MM.1S (cell line): Measurements from ENCODE around the gene COL6A1.

ENCODE experiments used
- EZH2 ChIP-seq: fragments of 300-600 bp; sonication (generic); optimal IDR thresholded peaks from 2 replicates; pipeline ENCODE3; 2017; ENCODE audit warnings: low read depth, mild to moderate bottlenecking, antibody characterized with exemption, low read length, mixed read lengths
- TF ChIP-seq, protein P1 (sequence below): fragments of 300-600 bp; sonication (generic); IDR thresholded peaks from 2 replicates; pipeline ENCODE4 v1.5.1; 2016; ENCODE audit warnings: antibody characterized with exemption, low read length, mixed read lengths

DNA sequence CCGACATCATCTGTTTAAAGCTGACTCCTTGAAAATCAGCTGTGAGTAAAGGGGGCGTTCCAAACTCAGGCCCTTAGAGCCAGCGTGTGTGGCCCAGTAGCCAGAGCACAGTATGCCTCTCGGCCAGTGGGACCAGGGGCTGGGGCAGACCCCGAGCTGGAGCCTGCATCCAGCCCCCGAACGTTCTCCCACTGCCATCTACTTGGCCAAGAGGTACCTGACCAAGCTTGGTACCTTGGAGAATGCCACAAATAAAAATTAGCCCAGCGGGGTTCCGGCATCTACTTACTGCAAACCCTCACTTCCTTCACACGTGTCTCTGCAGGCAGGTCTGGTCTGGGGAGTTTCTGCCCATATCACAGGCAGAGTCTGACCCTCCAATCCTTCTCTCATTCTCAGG is 59.6 kb downstream of the COL6A1 start:
- no peak for TF ChIP-seq EZH2
- TF ChIP-seq, protein P1, sequence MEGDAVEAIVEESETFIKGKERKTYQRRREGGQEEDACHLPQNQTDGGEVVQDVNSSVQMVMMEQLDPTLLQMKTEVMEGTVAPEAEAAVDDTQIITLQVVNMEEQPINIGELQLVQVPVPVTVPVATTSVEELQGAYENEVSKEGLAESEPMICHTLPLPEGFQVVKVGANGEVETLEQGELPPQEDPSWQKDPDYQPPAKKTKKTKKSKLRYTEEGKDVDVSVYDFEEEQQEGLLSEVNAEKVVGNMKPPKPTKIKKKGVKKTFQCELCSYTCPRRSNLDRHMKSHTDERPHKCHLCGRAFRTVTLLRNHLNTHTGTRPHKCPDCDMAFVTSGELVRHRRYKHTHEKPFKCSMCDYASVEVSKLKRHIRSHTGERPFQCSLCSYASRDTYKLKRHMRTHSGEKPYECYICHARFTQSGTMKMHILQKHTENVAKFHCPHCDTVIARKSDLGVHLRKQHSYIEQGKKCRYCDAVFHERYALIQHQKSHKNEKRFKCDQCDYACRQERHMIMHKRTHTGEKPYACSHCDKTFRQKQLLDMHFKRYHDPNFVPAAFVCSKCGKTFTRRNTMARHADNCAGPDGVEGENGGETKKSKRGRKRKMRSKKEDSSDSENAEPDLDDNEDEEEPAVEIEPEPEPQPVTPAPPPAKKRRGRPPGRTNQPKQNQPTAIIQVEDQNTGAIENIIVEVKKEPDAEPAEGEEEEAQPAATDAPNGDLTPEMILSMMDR, result no peak
